ENCODE data around the gene TAOK2. TPM values are rescaled to one million over a fixed set of nuclear protein-coding genes. Genes with fewer than 3 reads are reported as not detected.
A peak's percentile ranks its signal among the peaks of the same experiment; 100 is the strongest.

TAOK2 gene
- total and polyA plus RNA-seq, 2 of the 13 experiments (the other 11 are each of a cell fraction or from before 2014, with no cell fraction given): 17.4 to 43.2 TPM

- TF ChIP-seq ZNF704 (CRISPR knock-in tag; IDR thresholded peaks at IDR 0.05; ENCODE audit: borderline replicate concordance) (no peak), HNF4A (CRISPR knock-in tag; IDR thresholded peaks at IDR 0.05) (no peak)
Observed at GRCh38 chr16:30006095-30006473, 32.4 kb downstream of the TAOK2 start (continued).

- no peak for ATAC-seq
- Histone ChIP-seq H4K20me1 (ENCODE audit: insufficient read depth, low read length) (no peaks in the 10 kb centered on the region), H3K27ac (ENCODE audit: extremely low read length, insufficient read depth, low read length) (no peak overlapping the region), H3K27me3 (ENCODE audit: control insufficient read depth in 1 of 2, insufficient read depth in 2 of 2, low read length in 2 of 2) (peaks cover 9 to 21% of the 10 kb centered on the region in 2 experiments; a peak in 4 of 5 replicates), H3K4me2 (ENCODE audit: low read depth, low read length) (no peak overlapping the region), H3K4me3 (replicated peaks in 1 of 3; ENCODE audit: insufficient read depth in 1 of 3, low read depth in 2 of 3, low read length in 3 of 3) (no peak overlapping the region), H3K4me1 (ENCODE audit: insufficient read depth, low read length) (peaks cover 24% of the 10 kb centered on the region), H3K36me3 (replicated peaks in 1 of 2; ENCODE audit: control insufficient read depth in 1 of 2, insufficient read depth in 2 of 2, low read length in 2 of 2) (peaks cover 0 to 3% of the 10 kb centered on the region in 2 experiments; a peak in 1 of 5 replicates), H2AFZ (ENCODE audit: low read length) (no peak overlapping the region), H3K79me2 (ENCODE audit: insufficient read depth, low read length) (no peaks in the 10 kb centered on the region), H3K9me3 (ENCODE audit: low read length) (no peaks in the 10 kb centered on the region), H3K9ac (ENCODE audit: insufficient read depth, low read depth, low read length) (no peak overlapping the region)
- in situ Hi-C loops (cut with HindIII; ENCODE audit: extremely low pct_ligation_motif_present, low pct_unique_long_range_greater_than_20kb) (loop anchor here (10.0 kb wide), 1 partner anchor 142 kb away; the partner anchor contains the start of gene CDIPT), intact Hi-C loops (cut with micrococcal nuclease; ENCODE audit: unreplicated experiment) (no loop called here)
- BruUV-seq (replicated peaks): no TSS peak
- FAIRE-seq: no peak
- 94% methylated on average over 32 of the region's 34 CpGs for WGBS (ENCODE audit: low lambda C conversion rate)
- DNase-seq (ENCODE audit: low spot score): no peak
- POLR2A ChIA-PET: interaction anchor here (1.1 kb wide), 1 partner anchor 25 kb away, joined by 3 read pairs; no protein-coding TSS in a partner anchor
- CTCF ChIA-PET (ENCODE audit: low intra/inter-chr PET ratio, low total read pairs): no interaction called here
- TF ChIP-seq AGO2 (optimal IDR thresholded peaks at IDR 0.05; ENCODE audit: low read depth, low read length) (peak; percentile 74), ZC3H4 (CRISPR knock-in tag; IDR thresholded peaks at IDR 0.05; ENCODE audit: borderline replicate concordance) (no peak), MIER2 (CRISPR knock-in tag; IDR thresholded peaks at IDR 0.05) (no peak), ZNF34 (CRISPR knock-in tag; IDR thresholded peaks at IDR 0.05; ENCODE audit: borderline replicate concordance) (no peak), AGO1 (IDR thresholded peaks at IDR 0.05; ENCODE audit: low read depth, low read length, poor library complexity, severe bottlenecking) (peak; percentile 81), ZNF580 (CRISPR knock-in tag; IDR thresholded peaks at IDR 0.05; ENCODE audit: borderline replicate concordance, low read depth) (no peak), ZNF605 (CRISPR knock-in tag; IDR thresholded peaks at IDR 0.05) (no peak), CENPT (CRISPR knock-in tag; IDR thresholded peaks at IDR 0.05; ENCODE audit: low read depth) (no peak), ZNF768 (CRISPR knock-in tag; IDR thresholded peaks at IDR 0.05) (no peak), ZNF615 (CRISPR knock-in tag; IDR thresholded peaks at IDR 0.05; ENCODE audit: borderline replicate concordance) (no peak), ZNF749 (CRISPR knock-in tag; IDR thresholded peaks at IDR 0.05; ENCODE audit: borderline replicate concordance) (no peak), MIXL1 (CRISPR knock-in tag; IDR thresholded peaks at IDR 0.05) (no peak), MYPOP (CRISPR knock-in tag; IDR thresholded peaks at IDR 0.05) (no peak), FOSL2 (CRISPR knock-in tag; IDR thresholded peaks at IDR 0.05) (no peak), POLR2AphosphoS5 (IDR thresholded peaks at IDR 0.05; ENCODE audit: low read depth, low read length) (0 out of 2 replicates have a peak, but pooled peaks have one; percentile 17), ZBTB39 (CRISPR knock-in tag; IDR thresholded peaks at IDR 0.05) (no peak), AKAP8 (CRISPR knock-in tag; IDR thresholded peaks at IDR 0.05) (peak; percentile 61; the same call in 1 of the 2 replicates)
Observed at GRCh38 chr16:30006659-30007377, 33.1 kb downstream of the TAOK2 start.

Measured in HepG2 (cell line).